Measurements from ENCODE around the gene GAN.
"Not testable (repeated sequence)": the region's sequence is repeated elsewhere in the genome, so short reads cannot be mapped to it uniquely, and the experiment has no call there.

GAN gene

DNA sequence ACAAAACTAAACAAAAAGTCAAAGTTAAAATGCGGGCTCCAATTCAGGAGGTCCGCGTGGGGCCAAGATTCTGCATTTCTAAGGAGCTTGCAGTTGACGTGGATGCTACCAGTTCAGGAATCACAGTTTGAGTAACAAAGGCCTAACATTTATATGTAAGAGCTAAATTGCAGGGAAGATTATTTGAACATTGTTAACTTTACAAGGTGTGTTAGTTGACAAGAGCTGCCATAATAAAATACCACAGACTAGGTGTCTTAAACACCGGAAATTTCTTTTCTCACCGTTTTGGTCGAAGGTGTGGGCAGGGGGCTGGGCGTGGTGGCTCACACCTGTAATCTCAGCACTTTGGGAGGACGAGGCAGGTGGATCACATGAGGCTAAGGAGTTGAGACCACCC lies 105.0 kb downstream of the GAN start:
- H3K9me3 ChIP-seq (ENCODE audit: insufficient read depth, low read length): no peaks in the 10 kb centered on the region
- no peaks in the 10 kb centered on the region for H3K36me3 ChIP-seq (replicated peaks; ENCODE audit: low read depth, low read length)
- H3K4me1 ChIP-seq (ENCODE audit: low read length): peaks cover 17% of the 10 kb centered on the region
- H3K4me2 ChIP-seq (ENCODE audit: low read length): no peak overlapping the region
- H4K20me1 ChIP-seq (ENCODE audit: insufficient read depth, low read length): no peaks in the 10 kb centered on the region
- H3K27me3 ChIP-seq (ENCODE audit: low read depth, low read length): no peaks in the 10 kb centered on the region
- H2AFZ ChIP-seq (ENCODE audit: low read depth, low read length): no peak overlapping the region
- TF ChIP-seq, protein P1, sequence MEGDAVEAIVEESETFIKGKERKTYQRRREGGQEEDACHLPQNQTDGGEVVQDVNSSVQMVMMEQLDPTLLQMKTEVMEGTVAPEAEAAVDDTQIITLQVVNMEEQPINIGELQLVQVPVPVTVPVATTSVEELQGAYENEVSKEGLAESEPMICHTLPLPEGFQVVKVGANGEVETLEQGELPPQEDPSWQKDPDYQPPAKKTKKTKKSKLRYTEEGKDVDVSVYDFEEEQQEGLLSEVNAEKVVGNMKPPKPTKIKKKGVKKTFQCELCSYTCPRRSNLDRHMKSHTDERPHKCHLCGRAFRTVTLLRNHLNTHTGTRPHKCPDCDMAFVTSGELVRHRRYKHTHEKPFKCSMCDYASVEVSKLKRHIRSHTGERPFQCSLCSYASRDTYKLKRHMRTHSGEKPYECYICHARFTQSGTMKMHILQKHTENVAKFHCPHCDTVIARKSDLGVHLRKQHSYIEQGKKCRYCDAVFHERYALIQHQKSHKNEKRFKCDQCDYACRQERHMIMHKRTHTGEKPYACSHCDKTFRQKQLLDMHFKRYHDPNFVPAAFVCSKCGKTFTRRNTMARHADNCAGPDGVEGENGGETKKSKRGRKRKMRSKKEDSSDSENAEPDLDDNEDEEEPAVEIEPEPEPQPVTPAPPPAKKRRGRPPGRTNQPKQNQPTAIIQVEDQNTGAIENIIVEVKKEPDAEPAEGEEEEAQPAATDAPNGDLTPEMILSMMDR (IDR thresholded peaks at IDR 0.05; ENCODE audit: low read depth, low read length): no peak
- TF ChIP-seq EZH2phosphoT487 (IDR thresholded peaks at IDR 0.05; ENCODE audit: low read depth): no peak
- H3K79me2 ChIP-seq (ENCODE audit: low read length): no peaks in the 10 kb centered on the region
- no peak overlapping the region for H3K27ac ChIP-seq (ENCODE audit: low read length)
- no peak overlapping the region for H3K4me3 ChIP-seq (ENCODE audit: low read length)
- H3K9ac ChIP-seq (ENCODE audit: low read length): no peak overlapping the region

DNA sequence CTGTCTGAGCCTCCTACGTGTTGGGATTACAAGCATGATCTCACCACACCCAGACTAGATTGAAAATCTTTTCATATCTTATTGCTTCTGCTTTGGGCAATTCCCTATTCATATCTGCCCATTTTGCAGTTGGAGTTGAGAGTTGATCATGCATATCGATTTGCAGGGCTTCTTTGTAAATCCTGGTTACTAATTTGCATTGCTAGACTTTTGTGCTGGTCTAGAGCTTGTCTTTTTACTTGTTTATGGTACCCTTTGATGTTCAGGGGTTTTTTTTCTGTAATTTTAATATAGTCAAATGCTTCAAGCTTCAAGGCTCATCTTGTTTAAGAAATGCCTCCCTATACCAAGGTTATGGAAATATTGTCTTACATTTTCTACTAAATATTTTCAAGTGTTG lies 106.4 kb downstream of the GAN start:
- no peaks in the 10 kb centered on the region for H3K27me3 ChIP-seq (ENCODE audit: low read depth, low read length)
- no peaks in the 10 kb centered on the region for H3K79me2 ChIP-seq (ENCODE audit: low read length)
- H4K20me1 ChIP-seq (ENCODE audit: insufficient read depth, low read length): no peaks in the 10 kb centered on the region
- H3K9me3 ChIP-seq (ENCODE audit: insufficient read depth, low read length): no peaks in the 10 kb centered on the region
- TF ChIP-seq, protein P1 (IDR thresholded peaks at IDR 0.05; ENCODE audit: low read depth, low read length): no peak
- no peak for TF ChIP-seq EZH2phosphoT487 (IDR thresholded peaks at IDR 0.05; ENCODE audit: low read depth)
- H3K4me2 ChIP-seq (ENCODE audit: low read length): no peak overlapping the region
- H3K4me3 ChIP-seq (ENCODE audit: low read length): no peak overlapping the region
- no peak overlapping the region for H2AFZ ChIP-seq (ENCODE audit: low read depth, low read length)
- no peak overlapping the region for H3K9ac ChIP-seq (ENCODE audit: low read length)
- no peak overlapping the region for H3K27ac ChIP-seq (ENCODE audit: low read length)
- no peaks in the 10 kb centered on the region for H3K36me3 ChIP-seq (replicated peaks; ENCODE audit: low read depth, low read length)
- H3K4me1 ChIP-seq (ENCODE audit: low read length): peaks cover 26% of the 10 kb centered on the region

GRCh38 chr16:81421536-81421935 lies 106.8 kb downstream of the GAN start:
- H3K79me2 ChIP-seq (ENCODE audit: low read length): no peaks in the 10 kb centered on the region
- no peak overlapping the region for H3K9ac ChIP-seq (ENCODE audit: low read length)
- H2AFZ ChIP-seq (ENCODE audit: low read depth, low read length): no peak overlapping the region
- no peaks in the 10 kb centered on the region for H4K20me1 ChIP-seq (ENCODE audit: insufficient read depth, low read length)
- no peak for TF ChIP-seq EZH2phosphoT487 (IDR thresholded peaks at IDR 0.05; ENCODE audit: low read depth)
- TF ChIP-seq, protein P1 (IDR thresholded peaks at IDR 0.05; ENCODE audit: low read depth, low read length): no peak
- H3K36me3 ChIP-seq (replicated peaks; ENCODE audit: low read depth, low read length): no peaks in the 10 kb centered on the region
- H3K4me1 ChIP-seq (ENCODE audit: low read length): peaks cover 26% of the 10 kb centered on the region
- H3K4me2 ChIP-seq (ENCODE audit: low read length): no peak overlapping the region
- H3K27me3 ChIP-seq (ENCODE audit: low read depth, low read length): no peaks in the 10 kb centered on the region
- no peak overlapping the region for H3K27ac ChIP-seq (ENCODE audit: low read length)
- H3K4me3 ChIP-seq (ENCODE audit: low read length): no peak overlapping the region
- H3K9me3 ChIP-seq (ENCODE audit: insufficient read depth, low read length): no peaks in the 10 kb centered on the region

DNA sequence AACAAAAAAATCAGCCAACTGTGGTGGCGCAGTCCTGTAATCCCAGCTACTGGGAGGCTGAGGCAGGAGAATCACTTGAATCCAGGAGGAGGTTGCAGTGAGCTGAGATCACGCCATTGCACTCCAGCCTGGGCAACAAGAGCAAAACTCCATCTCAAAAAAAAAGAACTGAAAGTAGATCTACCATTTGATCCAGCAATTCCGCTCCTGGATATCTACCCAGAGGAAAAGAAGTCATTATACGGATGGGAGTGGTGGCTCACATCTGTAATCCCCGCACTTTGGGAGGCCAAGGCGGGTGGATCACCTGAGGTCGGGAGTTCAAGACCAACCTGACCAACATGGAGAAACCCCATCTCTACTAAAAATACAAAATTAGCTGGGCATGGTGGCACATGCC lies 107.4 kb downstream of the GAN start:
- H3K4me3 ChIP-seq (ENCODE audit: low read length); H3K79me2 ChIP-seq (ENCODE audit: low read length); H3K27ac ChIP-seq (ENCODE audit: low read length); H3K4me2 ChIP-seq (ENCODE audit: low read length); H4K20me1 ChIP-seq (ENCODE audit: insufficient read depth, low read length); H3K36me3 ChIP-seq (replicated peaks; ENCODE audit: low read depth, low read length); H2AFZ ChIP-seq (ENCODE audit: low read depth, low read length); H3K9me3 ChIP-seq (ENCODE audit: insufficient read depth, low read length); H3K9ac ChIP-seq (ENCODE audit: low read length); H3K27me3 ChIP-seq (ENCODE audit: low read depth, low read length): not testable (repeated sequence)
- H3K4me1 ChIP-seq (ENCODE audit: low read length): peaks cover 29% of the 10 kb centered on the region

GRCh38 chr16:81424771-81425170 lies 110.0 kb downstream of the GAN start:
- H3K4me2 ChIP-seq (ENCODE audit: low read length): peak overlapping the region; percentile 46
- peak overlapping the region; percentile 48; the same call in 1 of the 2 replicates for H2AFZ ChIP-seq (ENCODE audit: low read depth, low read length)
- H3K4me3 ChIP-seq (ENCODE audit: low read length): no peak overlapping the region
- no peaks in the 10 kb centered on the region for H3K79me2 ChIP-seq (ENCODE audit: low read length)
- H3K9me3 ChIP-seq (ENCODE audit: insufficient read depth, low read length): no peaks in the 10 kb centered on the region
- H4K20me1 ChIP-seq (ENCODE audit: insufficient read depth, low read length): no peaks in the 10 kb centered on the region
- TF ChIP-seq EZH2phosphoT487 (IDR thresholded peaks at IDR 0.05; ENCODE audit: low read depth): no peak
- TF ChIP-seq, protein P1 (IDR thresholded peaks at IDR 0.05; ENCODE audit: low read depth, low read length): no peak
- peak overlapping the region; percentile 18 for H3K27ac ChIP-seq (ENCODE audit: low read length)
- H3K36me3 ChIP-seq (replicated peaks; ENCODE audit: low read depth, low read length): no peaks in the 10 kb centered on the region
- H3K9ac ChIP-seq (ENCODE audit: low read length): no peak overlapping the region; the same call in 1 of the 2 replicates
- peaks cover 46% of the 10 kb centered on the region for H3K4me1 ChIP-seq (ENCODE audit: low read length)
- H3K27me3 ChIP-seq (ENCODE audit: low read depth, low read length): no peaks in the 10 kb centered on the region

Measured in OCI-LY3 (cell line).